ENCODE data around the gene PDILT. TPM values are rescaled to one million over a fixed set of nuclear protein-coding genes. Genes with fewer than 3 reads are reported as not detected.
A peak's percentile ranks its signal among the peaks of the same experiment; 100 is the strongest.

Gene PDILT
- total RNA-seq, 1 donor from 2014 or later = not detected

DNA sequence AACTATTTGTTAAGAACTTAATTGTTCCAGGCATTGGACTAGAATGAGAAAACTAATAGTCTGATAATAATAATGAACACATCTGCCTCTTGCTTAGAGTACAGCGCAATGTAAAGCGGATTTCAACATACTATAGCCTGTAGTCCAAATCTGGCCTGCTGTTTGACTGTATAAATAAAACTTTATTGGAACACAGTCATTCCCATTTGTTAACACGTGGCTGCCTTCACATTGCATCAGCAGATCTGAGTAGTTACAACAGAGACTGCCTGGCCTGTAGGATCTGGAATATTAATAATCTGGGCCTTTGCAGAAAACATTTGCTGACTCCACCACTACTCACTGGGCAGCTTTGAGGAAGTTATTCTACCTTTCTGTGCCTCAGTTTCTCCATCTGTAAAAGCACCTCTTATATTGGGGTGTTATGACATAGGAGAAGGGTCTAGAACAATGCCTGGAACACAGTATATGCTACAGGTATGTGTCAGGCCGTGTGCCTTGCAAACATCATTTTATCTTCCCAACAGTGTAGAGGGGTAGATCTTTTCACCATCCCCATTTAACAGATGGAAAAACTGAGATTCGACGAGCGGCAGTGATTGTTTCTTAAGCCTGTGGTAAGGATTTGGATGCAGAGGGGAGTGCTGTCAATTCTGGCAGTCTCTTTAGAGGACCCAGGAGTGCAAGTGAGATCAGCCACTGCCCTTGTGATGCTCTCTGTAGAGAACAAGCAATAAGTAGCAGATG lies 22.2 kb downstream of the PDILT start:
- no peak for ATAC-seq
- intact Hi-C loops (cut with DNase I) = loop anchor here (2.0 to 10.0 kb wide), 2 partner anchors 474 to 828 kb away; partner anchors contain the start of gene VPS35L
- no peak for DNase-seq (ENCODE audit: missing footprints)

DNA sequence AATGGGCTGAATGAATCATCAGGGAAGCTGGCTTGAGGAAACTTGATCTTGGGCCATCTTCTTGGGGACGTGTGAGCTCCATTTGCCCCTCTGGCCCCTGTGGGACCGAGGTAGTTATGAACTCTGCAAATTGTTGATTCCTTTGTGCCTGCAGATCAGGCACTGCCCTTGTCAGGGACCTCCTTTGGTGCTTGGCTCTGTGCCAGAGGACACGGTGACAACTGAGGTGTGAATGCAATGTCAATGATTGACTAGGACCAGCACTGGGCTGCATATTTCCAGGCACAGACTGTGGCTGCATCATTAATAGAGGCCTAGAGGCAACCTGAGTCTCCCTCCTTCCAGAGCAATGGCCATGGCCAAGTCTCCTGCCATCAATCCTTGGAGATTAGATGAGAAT lies 23.8 kb downstream of the PDILT start:
- no peak for DNase-seq (ENCODE audit: missing footprints)
- intact Hi-C loops (cut with DNase I) = loop anchor here (10.0 kb wide), 1 partner anchor 826 kb away; the partner anchor contains the start of gene VPS35L
- ATAC-seq = no peak

DNA sequence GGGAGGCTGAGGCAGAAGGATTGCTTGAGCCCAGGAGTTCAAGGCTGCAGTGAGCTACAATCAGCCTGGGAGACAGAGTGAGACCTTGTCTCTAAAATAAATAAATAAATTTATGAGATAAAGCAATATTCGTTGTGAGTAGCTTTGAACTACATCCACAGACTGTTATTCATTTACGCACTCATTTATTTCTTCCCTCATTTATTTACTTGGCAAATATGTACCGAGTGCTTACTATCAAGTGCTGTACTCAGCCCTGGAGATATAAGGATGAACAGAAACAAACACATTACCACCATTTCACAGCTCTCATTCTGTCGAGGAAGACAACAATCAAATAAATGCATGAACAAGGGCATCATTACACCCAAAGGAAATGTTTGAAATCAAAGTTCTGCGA lies 27.4 kb downstream of the PDILT start:
- DNase-seq (ENCODE audit: missing footprints) (no peak), ATAC-seq (no peak)
- intact Hi-C loops (cut with DNase I) = no loop called here

GRCh38 chr16:20372701-20373100 lies 31.8 kb downstream of the PDILT start:
- intact Hi-C loops (cut with DNase I) = no loop called here

GRCh38 chr16:20369452-20370054 lies 35.0 kb downstream of the PDILT start:
- DNase-seq (ENCODE audit: missing footprints) (no peak), ATAC-seq (no peak)
- intact Hi-C loops (cut with DNase I) = no loop called here

More at GRCh38 chr16:20372701-20373100, 31.8 kb downstream of the PDILT start:
- ATAC-seq (no peak), DNase-seq (ENCODE audit: missing footprints) (no peak)

GRCh38 chr16:20364051-20364450 lies 40.5 kb downstream of the PDILT start:
- ATAC-seq = no peak
- no peak for DNase-seq (ENCODE audit: missing footprints)
- intact Hi-C loops (cut with DNase I) = no loop called here

- ATAC-seq = no peak
- intact Hi-C loops (cut with DNase I) = no loop called here
- DNase-seq (ENCODE audit: missing footprints) = no peak
These were observed 41.3 kb downstream of the PDILT start for GRCh38 chr16:20363191-20363590.

DNA sequence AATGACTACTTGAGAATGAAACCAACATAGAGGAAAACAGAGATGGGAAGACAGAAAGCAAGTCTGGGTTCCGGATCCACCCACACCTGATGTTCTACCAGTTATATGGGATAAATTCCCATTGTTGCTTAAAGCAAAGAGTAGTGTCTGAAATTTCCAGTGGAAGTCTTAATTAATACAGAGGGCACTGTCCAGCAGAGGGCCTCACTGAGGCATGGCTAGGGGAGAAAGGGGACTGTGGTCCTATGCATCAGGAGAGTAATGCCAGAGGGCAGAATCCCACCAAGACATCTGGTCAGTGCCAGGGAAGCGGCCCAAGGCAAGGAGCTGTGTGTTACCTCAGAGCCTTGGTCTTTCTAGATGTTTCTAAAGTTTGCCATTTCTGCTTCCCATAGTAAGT lies 44.5 kb downstream of the PDILT start:
- DNase-seq (ENCODE audit: missing footprints) = no peak
- no peak for ATAC-seq
- intact Hi-C loops (cut with DNase I) = no loop called here

- ATAC-seq (no peak), DNase-seq (ENCODE audit: missing footprints) (no peak)
- intact Hi-C loops (cut with DNase I) = no loop called here
These were observed 49.3 kb downstream of the PDILT start for GRCh38 chr16:20355114-20355782.

- no peak for DNase-seq (ENCODE audit: missing footprints)
- intact Hi-C loops (cut with DNase I) = no loop called here
- ATAC-seq = no peak
These were observed 51.2 kb downstream of the PDILT start for GRCh38 chr16:20353379-20353778.

DNA sequence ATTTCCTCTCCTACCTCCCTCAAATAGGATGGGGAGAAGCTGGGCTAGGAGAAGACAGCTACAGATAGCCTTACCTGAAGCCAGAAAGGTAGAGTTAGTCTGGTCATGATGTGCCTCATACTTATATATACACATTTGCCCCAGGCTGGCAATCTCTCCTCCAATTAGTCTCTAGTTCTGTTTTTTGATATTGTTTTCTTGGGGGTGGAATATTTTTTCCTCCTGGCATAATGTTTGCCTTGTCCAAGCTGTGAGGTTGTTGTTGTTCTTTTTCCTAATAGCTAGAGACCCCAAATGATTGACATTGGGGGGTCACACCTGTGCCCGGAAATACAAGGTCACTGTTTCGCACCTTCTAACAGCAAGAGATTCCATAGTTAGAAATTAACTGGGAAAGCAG lies 51.9 kb downstream of the PDILT start, which contains the start of gene UMOD:
Gene UMOD (minus strand): TSS at position 101 of the 400 bp plus-strand sequence. CDS start 1,978 bp downstream, outside the sequence.
- DNase-seq (ENCODE audit: missing footprints) (no peak), ATAC-seq (no peak)
- intact Hi-C loops (cut with DNase I) = no loop called here

- DNase-seq (ENCODE audit: missing footprints) (no peak), ATAC-seq (no peak)
- intact Hi-C loops (cut with DNase I) = no loop called here
These were observed 54.9 kb downstream of the PDILT start for GRCh38 chr16:20349615-20350014.

- no peak for ATAC-seq
- peak; percentile 67 for DNase-seq (ENCODE audit: missing footprints)
- intact Hi-C loops (cut with DNase I) = no loop called here
These were observed 56.0 kb downstream of the PDILT start for GRCh38 chr16:20348365-20349185.

DNA sequence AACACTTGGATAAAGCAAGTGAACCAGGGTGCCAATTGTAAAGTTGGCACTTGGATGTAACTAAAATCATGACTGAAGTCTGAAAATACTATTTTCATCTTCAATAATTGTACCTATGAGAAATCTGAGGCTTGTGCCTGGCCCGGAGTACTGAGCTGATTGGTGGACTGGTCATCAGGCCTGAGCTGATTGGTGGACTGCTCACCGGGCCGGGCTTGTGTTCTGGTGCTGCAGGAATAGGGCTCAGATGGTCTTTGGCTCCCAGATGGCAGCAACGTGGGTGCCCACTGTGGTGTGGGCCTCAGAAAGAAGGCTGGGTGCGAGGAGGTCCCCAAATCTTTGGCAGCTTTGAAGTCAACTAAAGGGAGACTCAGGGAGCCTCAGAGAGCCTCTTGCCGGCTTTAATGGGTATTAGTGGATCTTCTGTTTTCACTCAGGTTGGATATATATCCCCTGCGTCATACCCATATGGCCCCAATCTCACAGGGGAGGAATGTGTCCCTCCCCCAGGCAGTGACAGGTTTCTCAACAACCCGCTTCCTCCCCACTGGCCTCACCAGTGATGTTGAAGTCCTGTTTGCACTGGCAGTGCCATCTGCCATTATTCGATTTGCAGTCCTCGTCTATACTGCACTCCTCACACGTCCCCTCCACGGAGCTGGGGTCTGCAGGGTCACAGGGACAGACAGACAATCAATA lies 56.7 kb downstream of the PDILT start:
- DNase-seq (ENCODE audit: missing footprints) = no peak
- intact Hi-C loops (cut with DNase I) = no loop called here
- ATAC-seq = no peak

DNA sequence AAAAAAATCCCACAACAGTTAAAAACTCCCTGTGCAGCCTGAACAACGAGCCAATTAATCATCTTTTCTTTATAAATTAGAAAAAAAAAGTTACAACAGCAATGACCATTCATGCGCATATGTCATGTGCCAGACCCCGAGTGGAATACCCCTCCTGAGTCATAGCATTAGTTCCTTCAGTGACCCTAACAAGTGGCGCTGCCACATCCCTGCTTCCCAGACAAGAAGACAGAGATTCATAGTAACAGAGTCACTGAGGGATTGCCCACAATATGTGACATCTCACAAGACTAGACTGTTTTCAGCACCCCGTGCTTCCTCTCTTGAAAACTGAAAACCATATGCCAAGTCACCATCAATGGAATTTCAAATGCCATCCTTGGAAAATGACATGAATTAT lies 59.9 kb downstream of the PDILT start:
- no peak for ATAC-seq
- no peak for DNase-seq (ENCODE audit: missing footprints)
- intact Hi-C loops (cut with DNase I) = no loop called here

GRCh38 chr16:20339744-20340143 lies 64.8 kb downstream of the PDILT start:
- ATAC-seq (no peak), DNase-seq (ENCODE audit: missing footprints) (no peak)
- intact Hi-C loops (cut with DNase I) = no loop called here

- intact Hi-C loops (cut with DNase I) = no loop called here
- ATAC-seq (no peak), DNase-seq (ENCODE audit: missing footprints) (no peak)
These were observed 67.6 kb downstream of the PDILT start for GRCh38 chr16:20336955-20337354.

- intact Hi-C loops (cut with DNase I) = no loop called here
- no peak for DNase-seq (ENCODE audit: missing footprints)
- ATAC-seq = no peak
These were observed 70.1 kb downstream of the PDILT start for GRCh38 chr16:20334396-20334795.

Data from Right ventricle myocardium inferior (tissue), 1 donor.